Skeletal muscle satellite cell (primary cell): Measurements from ENCODE around the gene PSME3.

Experiments used
- H3K27me3 ChIP-seq: 2 replicates; pipeline ENCODE4 v1.7.0; 2013; ENCODE audit warnings: low read length; ENCODE audit not compliant: control insufficient read depth, insufficient read depth
- H3K36me3 ChIP-seq: 2 replicates; pipeline ENCODE4 v1.7.0; 2013; ENCODE audit warnings: mild to moderate bottlenecking, control low read depth, low read length; ENCODE audit not compliant: insufficient read depth
- H3K4me1 ChIP-seq: 2 replicates; pipeline ENCODE4 v1.7.0; 2013; ENCODE audit warnings: low read length; ENCODE audit not compliant: control insufficient read depth, insufficient read depth
- H3K4me2 ChIP-seq: 2 replicates; pipeline ENCODE4 v1.7.0; 2013; ENCODE audit warnings: mild to moderate bottlenecking, low read length
- H3K4me3 ChIP-seq: 2 replicates; pipeline ENCODE4 v1.7.0; 2013; ENCODE audit warnings: low read length
- H3K9ac ChIP-seq: 2 replicates; pipeline ENCODE4 v1.7.0; 2013; ENCODE audit warnings: mild to moderate bottlenecking, low read depth, low read length, moderate library complexity
- H3K9me3 ChIP-seq: replicated peaks from 2 replicates; pipeline ENCODE4 v1.7.0; 2013; ENCODE audit warnings: mild to moderate bottlenecking, control low read depth, low read length

The PSME3 gene

DNA sequence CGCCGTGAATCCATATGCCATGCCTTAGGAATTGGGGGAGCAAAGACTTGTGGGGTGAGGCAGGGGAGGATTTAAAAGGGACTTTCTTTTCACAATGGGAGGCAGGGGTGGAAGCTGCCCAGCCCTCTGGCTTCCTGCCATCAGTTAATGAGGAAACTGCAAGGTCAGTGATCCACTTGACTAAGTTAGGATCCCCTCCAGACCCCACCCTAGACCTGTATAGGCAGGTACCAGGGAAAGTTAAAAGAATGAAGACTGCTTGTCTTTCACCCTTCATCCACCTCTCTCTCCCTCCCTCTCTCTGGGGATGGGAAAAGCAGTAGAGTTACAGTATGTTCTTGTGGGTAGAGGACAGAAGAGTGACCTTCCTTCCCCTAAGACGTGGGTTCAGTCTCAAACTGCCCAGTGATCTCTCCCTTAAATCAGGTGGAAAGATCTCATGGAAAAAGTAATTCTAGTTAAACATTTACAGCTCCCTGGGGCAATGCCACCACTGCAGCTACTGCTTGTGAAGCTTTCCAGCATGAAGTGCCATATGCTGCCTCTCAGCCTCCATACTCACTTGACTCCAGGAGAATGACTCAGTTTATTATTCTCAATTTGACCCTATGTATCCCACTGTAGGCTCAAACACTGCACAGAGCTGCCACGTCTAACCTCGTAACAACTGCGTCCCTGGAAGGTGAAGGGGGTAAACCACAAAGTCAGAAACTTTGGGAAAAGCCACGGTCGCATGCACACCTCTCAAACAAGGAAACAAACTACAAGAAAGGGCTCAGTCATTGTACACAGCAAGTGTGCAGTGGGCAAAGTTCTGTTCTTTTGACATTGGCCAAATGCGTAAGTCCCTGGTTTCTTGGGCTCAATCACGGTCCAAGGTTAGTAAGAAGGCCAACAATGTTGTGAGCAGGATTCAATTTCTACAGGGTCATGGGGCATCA is 35.9 kb upstream of the PSME3 start:
- H3K9ac ChIP-seq = peak overlapping the region; percentile 89
- H3K4me3 ChIP-seq = peak overlapping the region; percentile 93
- H3K27me3 ChIP-seq = no peaks in the 10 kb centered on the region
- H3K4me1 ChIP-seq = peaks cover 12% of the 10 kb centered on the region
- peaks cover 6% of the 10 kb centered on the region for H3K36me3 ChIP-seq
- H3K9me3 ChIP-seq = no peaks in the 10 kb centered on the region
- peak overlapping the region; percentile 82 for H3K4me2 ChIP-seq

- H3K4me1 ChIP-seq = peaks cover 13% of the 10 kb centered on the region
- H3K9ac ChIP-seq = peak overlapping the region; percentile 89
- H3K9me3 ChIP-seq = no peaks in the 10 kb centered on the region
- H3K4me2 ChIP-seq = peak overlapping the region; percentile 82
- peak overlapping the region; percentile 93 for H3K4me3 ChIP-seq
- H3K36me3 ChIP-seq = peaks cover 6% of the 10 kb centered on the region
- no peaks in the 10 kb centered on the region for H3K27me3 ChIP-seq
These were observed 35.2 kb upstream of the PSME3 start for GRCh38 chr17:42798011-42798382.

DNA sequence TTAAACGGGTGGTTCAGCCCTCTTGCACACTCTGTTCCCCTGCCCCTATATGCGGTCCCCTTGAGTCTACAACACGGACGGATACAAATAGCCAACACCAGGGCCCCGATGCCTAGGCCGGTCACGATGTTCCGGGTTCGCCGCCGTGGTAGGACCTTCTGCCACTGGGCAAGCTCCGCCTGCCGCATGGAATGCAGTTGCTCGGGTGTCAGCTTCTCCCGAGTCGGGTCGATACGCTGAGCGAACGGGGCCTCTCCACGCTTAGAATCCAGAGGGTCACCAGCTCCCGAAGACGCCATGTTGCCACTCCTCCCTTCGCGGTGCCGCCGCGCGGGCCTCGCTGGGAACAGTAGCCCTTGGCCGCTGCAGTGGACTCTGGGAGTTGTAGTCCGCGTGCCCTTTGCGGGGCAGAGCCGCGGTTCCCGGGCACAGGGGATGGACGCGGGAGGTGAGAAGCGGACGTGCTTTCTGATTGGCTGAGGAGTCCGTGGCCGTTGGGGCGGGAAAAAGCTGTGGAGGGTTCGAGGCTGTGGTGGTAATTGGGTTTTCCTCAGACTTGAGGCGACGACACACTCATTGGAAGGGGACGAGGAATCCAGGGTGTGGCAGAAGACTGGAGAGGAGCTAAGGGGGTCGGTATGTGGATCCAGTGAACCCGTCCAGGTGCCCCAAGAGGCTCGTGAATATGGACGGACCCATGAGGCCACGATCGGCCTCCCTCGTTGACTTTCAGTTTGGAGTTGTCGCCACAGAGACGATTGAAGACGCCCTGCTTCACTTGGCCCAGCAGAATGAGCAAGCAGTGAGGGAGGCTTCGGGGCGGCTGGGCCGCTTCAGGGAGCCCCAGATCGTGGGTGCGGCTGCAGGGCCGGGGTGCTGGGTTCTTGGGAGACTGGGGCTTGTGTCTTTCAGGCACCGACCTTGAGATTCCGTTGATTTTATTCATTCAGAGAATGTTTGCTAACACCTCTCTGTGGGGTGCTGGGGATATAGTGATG is 34.5 kb upstream of the PSME3 start, which contains the start of the genes CNTD1 and COA3:
CNTD1 (plus strand) TSS at position 479 of the 998 bp plus-strand sequence; CDS start at position 686, 207 bp downstream.
COA3 (minus strand) TSS at position 322 of the 998 bp plus-strand sequence; CDS start at position 299, 23 bp downstream.
- Histone ChIP-seq H3K9ac (peak within 1 kb of the TSS; percentile 89), H3K27me3 (no peaks in the 10 kb centered on the region), H3K36me3 (peaks cover 6% of the 10 kb centered on the region), H3K9me3 (no peaks in the 10 kb centered on the region), H3K4me1 (peaks cover 16% of the 10 kb centered on the region), H3K4me2 (peak within 1 kb of the TSS; percentile 82), H3K4me3 (peak within 1 kb of the TSS; percentile 93)

DNA sequence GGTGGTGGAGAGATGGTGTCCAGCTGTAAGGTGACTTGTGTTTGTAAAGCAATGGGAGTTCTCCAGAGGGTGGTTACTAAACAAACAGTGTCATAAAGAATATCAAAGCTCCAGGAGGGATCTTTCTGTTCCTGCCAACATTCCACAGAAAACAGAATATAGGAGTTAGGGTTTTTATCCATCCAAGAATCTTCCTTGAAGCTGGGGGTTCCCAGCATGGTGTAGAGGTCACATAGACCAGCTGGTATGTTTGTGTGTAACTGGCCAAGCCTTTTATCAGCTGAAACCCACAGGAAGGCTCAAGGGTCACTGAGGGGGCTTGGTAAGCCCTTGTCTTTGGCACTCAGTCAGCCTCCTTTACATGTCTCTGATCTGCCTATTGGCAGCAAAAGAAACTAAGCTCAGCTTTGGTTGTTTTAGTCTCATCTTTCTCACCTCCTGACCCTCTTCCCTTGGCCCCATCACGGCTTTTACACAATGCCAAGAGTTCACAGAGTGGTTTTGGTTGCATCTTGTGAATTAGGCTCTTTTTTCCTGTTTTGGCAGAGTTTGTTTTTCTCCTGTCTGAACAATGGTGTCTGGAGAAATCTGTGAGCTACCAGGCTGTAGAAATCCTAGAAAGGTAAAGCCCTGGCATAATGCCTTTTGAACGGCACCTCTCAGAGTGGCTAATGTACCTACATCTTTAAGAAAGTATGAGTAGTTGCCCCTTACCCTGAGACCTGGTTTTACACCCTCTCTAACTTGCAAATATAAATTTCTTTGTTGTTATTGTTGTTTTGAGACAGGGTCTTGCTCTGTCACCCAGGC is 29.9 kb upstream of the PSME3 start:
- Histone ChIP-seq H3K27me3 (no peaks in the 10 kb centered on the region), H3K36me3 (no peaks in the 10 kb centered on the region), H3K4me2 (peak overlapping the region; percentile 5), H3K4me1 (peaks cover 9% of the 10 kb centered on the region), H3K4me3 (no peak overlapping the region), H3K9ac (no peak overlapping the region), H3K9me3 (no peaks in the 10 kb centered on the region)

DNA sequence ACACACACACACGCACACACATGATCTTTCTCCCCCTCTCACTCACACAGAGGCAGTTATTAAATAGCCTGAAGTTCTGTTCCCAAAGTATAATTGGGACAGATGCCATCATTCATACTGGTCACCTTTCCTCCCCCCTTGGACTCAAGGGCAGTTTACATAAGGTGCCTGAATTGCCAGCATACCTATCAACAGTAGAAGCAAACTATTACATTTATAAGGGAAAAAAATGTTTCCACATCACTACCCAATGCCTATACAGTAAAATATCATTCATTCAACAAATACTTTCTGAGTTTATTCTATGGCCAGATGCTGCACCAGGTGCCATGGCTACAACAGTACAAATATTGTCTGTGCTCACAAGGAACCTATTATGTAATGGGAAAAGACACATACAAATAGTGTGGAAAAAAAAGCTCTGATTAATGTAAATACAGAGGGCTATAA is 28.3 kb upstream of the PSME3 start:
- Histone ChIP-seq H3K4me3 (no peak overlapping the region), H3K9me3 (no peaks in the 10 kb centered on the region), H3K36me3 (no peaks in the 10 kb centered on the region), H3K9ac (no peak overlapping the region), H3K4me2 (no peak overlapping the region), H3K4me1 (peaks cover 13% of the 10 kb centered on the region), H3K27me3 (no peaks in the 10 kb centered on the region)

DNA sequence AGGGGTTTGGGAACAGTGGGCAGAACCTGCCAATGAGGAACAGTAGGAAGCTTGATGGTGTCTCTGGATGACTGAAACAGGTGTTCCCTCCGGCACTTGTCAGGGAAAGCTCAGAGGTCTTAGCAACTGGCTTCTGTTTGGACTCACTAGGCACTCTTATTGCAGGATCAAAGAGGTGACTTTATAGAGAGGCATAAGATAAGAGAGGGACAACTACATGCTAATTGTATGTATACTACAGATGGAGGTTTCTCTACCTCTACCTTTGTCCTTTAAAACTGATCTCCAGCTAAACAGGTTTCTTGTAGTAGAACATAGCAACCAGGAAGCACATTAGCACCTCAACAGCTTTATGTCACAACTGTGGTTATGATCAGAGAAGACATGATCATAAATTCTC is 26.9 kb upstream of the PSME3 start:
- Histone ChIP-seq H3K36me3 (peaks cover 12% of the 10 kb centered on the region), H3K27me3 (no peaks in the 10 kb centered on the region), H3K4me3 (no peak overlapping the region), H3K9ac (no peak overlapping the region), H3K4me2 (no peak overlapping the region), H3K9me3 (no peaks in the 10 kb centered on the region), H3K4me1 (peaks cover 13% of the 10 kb centered on the region)

GRCh38 chr17:42809250-42809649 is 23.9 kb upstream of the PSME3 start:
- H3K27me3 ChIP-seq = no peaks in the 10 kb centered on the region
- H3K4me2 ChIP-seq = no peak overlapping the region
- peaks cover 10% of the 10 kb centered on the region for H3K4me1 ChIP-seq
- peaks cover 28% of the 10 kb centered on the region for H3K36me3 ChIP-seq
- no peaks in the 10 kb centered on the region for H3K9me3 ChIP-seq
- H3K4me3 ChIP-seq = no peak overlapping the region
- H3K9ac ChIP-seq = no peak overlapping the region

GRCh38 chr17:42814633-42815399 is 18.4 kb upstream of the PSME3 start:
- no peaks in the 10 kb centered on the region for H3K9me3 ChIP-seq
- no peak overlapping the region for H3K4me3 ChIP-seq
- peaks cover 73% of the 10 kb centered on the region for H3K36me3 ChIP-seq
- no peak overlapping the region for H3K9ac ChIP-seq
- H3K27me3 ChIP-seq = no peaks in the 10 kb centered on the region
- peak overlapping the region; percentile 43 for H3K4me2 ChIP-seq
- peaks cover 22% of the 10 kb centered on the region for H3K4me1 ChIP-seq

GRCh38 chr17:42817866-42818265 is 15.3 kb upstream of the PSME3 start:
- H3K4me3 ChIP-seq = no peak overlapping the region
- H3K4me1 ChIP-seq = peaks cover 23% of the 10 kb centered on the region

DNA sequence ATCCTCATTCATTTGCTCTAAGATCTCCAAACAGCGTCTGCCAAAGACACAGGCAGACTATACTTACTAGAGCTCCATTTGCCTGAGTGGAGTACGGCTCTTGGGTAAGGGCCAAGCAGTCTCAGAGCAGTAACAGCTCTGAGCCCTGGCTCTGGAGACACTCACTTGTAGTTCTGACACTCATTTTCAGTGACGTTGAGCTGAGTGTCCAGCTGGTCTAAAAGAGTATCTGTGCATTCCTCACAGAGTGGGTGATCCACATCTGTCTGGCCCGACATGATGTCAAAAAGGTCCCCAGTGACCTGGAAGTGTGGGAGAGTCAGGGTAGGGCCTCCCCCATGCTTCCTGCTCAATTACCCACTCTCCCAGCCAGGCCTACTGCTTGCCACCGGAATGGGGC is 14.8 kb upstream of the PSME3 start:
- Histone ChIP-seq H3K4me2 (no peak overlapping the region), H3K4me3 (no peak overlapping the region), H3K9me3 (no peaks in the 10 kb centered on the region), H3K9ac (no peak overlapping the region), H3K4me1 (peaks cover 27% of the 10 kb centered on the region), H3K36me3 (peaks cover 64% of the 10 kb centered on the region), H3K27me3 (no peaks in the 10 kb centered on the region)

More at GRCh38 chr17:42817866-42818265, 15.3 kb upstream of the PSME3 start:
- Histone ChIP-seq H3K4me2 (no peak overlapping the region), H3K9me3 (no peaks in the 10 kb centered on the region), H3K36me3 (peaks cover 64% of the 10 kb centered on the region), H3K27me3 (no peaks in the 10 kb centered on the region), H3K9ac (no peak overlapping the region)
